SK-N-SH (cell line): ENCODE measurements around the gene ZBTB46.

Source experiments
- CTCF ChIP-seq: fragments of 200-600 bp; sonication (generic); IDR thresholded peaks from 2 replicates; pipeline ENCODE4 v1.6.1; 2017; ENCODE audit warnings: antibody characterized with exemption, mild to moderate bottlenecking, moderate library complexity
- EZH2phosphoT487 ChIP-seq: fragments of 200-600 bp; sonication (generic); IDR thresholded peaks from 2 replicates; pipeline ENCODE4 v1.6.1; 2017; ENCODE audit warnings: low read depth, mixed run types, mild to moderate bottlenecking, antibody characterized with exemption, moderate library complexity, borderline replicate concordance
- POLR2AphosphoS5 ChIP-seq: IDR thresholded peaks from 2 replicates; pipeline ENCODE4 v1.6.1; 2012; ENCODE audit warnings: low read depth, low read length
- RAD21 ChIP-seq: IDR thresholded peaks from 2 replicates; pipeline ENCODE4 v1.6.1; 2012; ENCODE audit warnings: mild to moderate bottlenecking, low read length
- REST ChIP-seq: IDR thresholded peaks from 2 replicates; pipeline ENCODE4 v1.6.1; 2012; ENCODE audit warnings: mild to moderate bottlenecking, low read depth, low read length, moderate library complexity
- YY1 ChIP-seq: IDR thresholded peaks from 2 replicates; pipeline ENCODE4 v1.4.0; 2012; ENCODE audit warnings: low read depth, mild to moderate bottlenecking

- TF ChIP-seq YY1 (no peak), EZH2phosphoT487 (no peak), POLR2AphosphoS5 (no peak), RAD21 (no peak), CTCF (no peak), REST (no peak)
These were observed 15.8 kb upstream of the ZBTB46 start for GRCh38 chr20:63846888-63847236.
